Suprapubic skin (tissue), 4 donors: ENCODE measurements around the gene SOX13.

Experiments
- POLR2A ChIP-seq, 2 donors: fragments of 450-650 bp; IDR thresholded peaks; one replicate each; pipeline ENCODE4 v1.6.1; 2017; ENCODE audit warnings: antibody characterized with exemption in 2 of 2, mild to moderate bottlenecking in 2 of 2, moderate library complexity in 2 of 2
- POLR2AphosphoS5 ChIP-seq, 3 donors: sonication (generic); formaldehyde crosslinking; IDR thresholded peaks; one replicate each; pipeline ENCODE4 v1.6.1; 2017; ENCODE audit warnings: antibody characterized with exemption in 3 of 3
- TF ChIP-seq, protein P1 (sequence below), 2 donors: fragments of 200-600 bp in 1 of 2; fragments of 450-650 bp in 1 of 2; sonication (generic) in 1 of 2; IDR thresholded peaks; one replicate each; pipeline ENCODE4 v1.5.1; 2016 to 2019; ENCODE audit warnings: antibody characterized with exemption in 2 of 2, mild to moderate bottlenecking in 1 of 2, moderate library complexity in 1 of 2

DNA sequence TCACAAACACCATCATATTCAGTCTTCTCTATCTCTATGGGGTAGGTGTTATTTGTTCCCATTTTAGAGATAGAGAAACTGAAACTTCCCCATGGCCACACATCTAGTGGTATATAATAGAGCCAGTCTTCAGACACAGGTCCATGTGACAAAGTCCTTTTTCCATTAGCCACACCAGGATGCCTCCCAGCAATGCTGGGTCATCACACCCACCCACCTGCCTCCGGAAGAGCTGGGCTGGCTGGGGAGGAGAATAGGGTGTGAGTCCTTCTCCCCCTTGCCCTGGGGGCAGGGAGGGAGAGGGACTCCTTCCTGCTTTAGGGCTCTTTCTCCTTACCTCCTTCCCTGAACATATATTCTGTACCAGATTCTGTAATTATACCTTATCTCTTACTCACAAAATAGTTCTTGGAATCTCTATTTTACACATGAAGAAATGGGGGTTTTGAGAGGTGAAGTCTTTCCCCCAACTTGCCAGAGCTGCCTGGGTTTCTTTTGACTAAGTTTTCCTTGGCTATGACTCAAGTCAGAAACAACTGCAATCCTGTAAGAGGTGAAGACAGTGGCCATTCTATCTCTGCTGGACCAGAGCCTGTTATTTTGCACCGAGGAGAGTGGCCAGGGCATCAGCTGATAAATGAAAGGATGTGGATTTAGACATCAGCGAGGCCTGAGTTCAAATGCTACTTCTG lies 30.0 kb downstream of the SOX13 start:
- TF ChIP-seq, protein P1, sequence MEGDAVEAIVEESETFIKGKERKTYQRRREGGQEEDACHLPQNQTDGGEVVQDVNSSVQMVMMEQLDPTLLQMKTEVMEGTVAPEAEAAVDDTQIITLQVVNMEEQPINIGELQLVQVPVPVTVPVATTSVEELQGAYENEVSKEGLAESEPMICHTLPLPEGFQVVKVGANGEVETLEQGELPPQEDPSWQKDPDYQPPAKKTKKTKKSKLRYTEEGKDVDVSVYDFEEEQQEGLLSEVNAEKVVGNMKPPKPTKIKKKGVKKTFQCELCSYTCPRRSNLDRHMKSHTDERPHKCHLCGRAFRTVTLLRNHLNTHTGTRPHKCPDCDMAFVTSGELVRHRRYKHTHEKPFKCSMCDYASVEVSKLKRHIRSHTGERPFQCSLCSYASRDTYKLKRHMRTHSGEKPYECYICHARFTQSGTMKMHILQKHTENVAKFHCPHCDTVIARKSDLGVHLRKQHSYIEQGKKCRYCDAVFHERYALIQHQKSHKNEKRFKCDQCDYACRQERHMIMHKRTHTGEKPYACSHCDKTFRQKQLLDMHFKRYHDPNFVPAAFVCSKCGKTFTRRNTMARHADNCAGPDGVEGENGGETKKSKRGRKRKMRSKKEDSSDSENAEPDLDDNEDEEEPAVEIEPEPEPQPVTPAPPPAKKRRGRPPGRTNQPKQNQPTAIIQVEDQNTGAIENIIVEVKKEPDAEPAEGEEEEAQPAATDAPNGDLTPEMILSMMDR (IDR thresholded peaks at IDR 0.05) = no peak
- TF ChIP-seq POLR2A (IDR thresholded peaks at IDR 0.05) (no peak), POLR2AphosphoS5 (IDR thresholded peaks at IDR 0.05) (no peak)
